GM12878 (cell line): Measurements from ENCODE around the gene POMP. TPM values are rescaled to one million over a fixed set of nuclear protein-coding genes. Genes with fewer than 3 reads are reported as not detected.

Experiments used
- ATAC-seq: fragments of 200-7000 bp; cut with Tn5 transposase; 3 replicates; pipeline ENCODE4 v1.9.1; 2020; ENCODE audit warnings: mild to moderate bottlenecking, moderate library complexity
- BruUV-seq: library from RNA; stranded (reverse); fragments of 400-500 nt; replicated peaks from 2 replicates; lab custom pipeline; 2021; lab: Mats Ljungman, UMichigan
- CTCF ChIA-PET: fragments of 300-600 bp; sonication (Branson Sonifier 250); formaldehyde crosslinking; extraction: SDS; loops from one replicate; lab custom pipeline; 2021; ENCODE audit warnings: inconsistent platforms; lab: Yijun Ruan, JAX
- POLR2A ChIA-PET: fragments of 350-600 bp; formaldehyde crosslinking; extraction: SDS; loops from one replicate; lab custom pipeline; 2021; ENCODE audit warnings: inconsistent platforms; lab: Charles Lee
- RAD21 ChIA-PET: fragments of 300-600 bp; sonication (Branson Sonifier 250); formaldehyde crosslinking; loops from one replicate; lab custom pipeline; 2023; ENCODE audit warnings: antibody characterized with exemption; ENCODE audit not compliant: unreplicated experiment; lab: Charles Lee
- SMC1A ChIA-PET: fragments of 300-600 bp; sonication (Branson Sonifier 250); formaldehyde crosslinking; loops from one replicate; lab custom pipeline; 2023; ENCODE audit not compliant: unreplicated experiment, uncharacterized antibody; lab: Charles Lee
- DNase-seq: peaks from one replicate; pipeline ENCODE4 v3.0.0-alpha.2; 2011; ENCODE audit warnings: low read depth, low spot score
- FAIRE-seq: peaks from 3 replicates; lab custom pipeline; 2011; peaks lifted over from hg19 to GRCh38; lab: Jason Lieb, UNC
- H2AFZ ChIP-seq: 2 replicates; pipeline ENCODE4 v1.6.0; 2011; ENCODE audit warnings: low read depth, low read length, control low read depth; ENCODE audit not compliant: control insufficient read depth
- H3K27ac ChIP-seq: 2 replicates; pipeline ENCODE4 v1.5.1; 2011; ENCODE audit warnings: control low read depth; ENCODE audit not compliant: control insufficient read depth, insufficient read depth
- H3K27me3 ChIP-seq, 2 experiments: replicated peaks in 1 of 2; 2 replicates each; pipeline versions ENCODE4 v1.6.0 to v1.6.1; 2011; ENCODE audit warnings: low read length in 1 of 2; ENCODE audit not compliant: control insufficient read depth in 2 of 2, insufficient read depth in 2 of 2
- H3K36me3 ChIP-seq, 2 experiments: 2 replicates each; pipeline ENCODE4 v1.5.1; 2011; ENCODE audit warnings: low read length in 1 of 2; ENCODE audit not compliant: control insufficient read depth in 2 of 2, insufficient read depth in 2 of 2
- H3K4me1 ChIP-seq: 2 replicates; pipeline ENCODE4 v1.6.1; 2011; ENCODE audit warnings: mild to moderate bottlenecking, low read length, moderate library complexity, mixed read lengths; ENCODE audit not compliant: control insufficient read depth, insufficient read depth
- H3K4me2 ChIP-seq: 2 replicates; pipeline ENCODE4 v1.6.0; 2011; ENCODE audit warnings: control low read depth; ENCODE audit not compliant: control insufficient read depth, insufficient read depth
- H3K4me3 ChIP-seq: fragments of 200-600 bp; sonication (generic); 2 replicates; pipeline ENCODE4 v1.5.1; 2016
- H3K79me2 ChIP-seq: 2 replicates; pipeline ENCODE4 v1.6.0; 2011; ENCODE audit warnings: low read length; ENCODE audit not compliant: control insufficient read depth, insufficient read depth
- H3K9ac ChIP-seq: 2 replicates; pipeline ENCODE4 v1.8.0; 2011; ENCODE audit warnings: low read length, control low read depth, mixed read lengths; ENCODE audit not compliant: control insufficient read depth, insufficient read depth
- H3K9me3 ChIP-seq: replicated peaks from 3 replicates; pipeline ENCODE4 v1.5.1; 2011; ENCODE audit warnings: mild to moderate bottlenecking, low read length; ENCODE audit not compliant: control insufficient read depth, insufficient read depth
- H4K20me1 ChIP-seq: 2 replicates; pipeline ENCODE4 v1.6.0; 2011; ENCODE audit not compliant: control insufficient read depth, insufficient read depth
- CHD1 ChIP-seq: IDR thresholded peaks from 2 replicates; pipeline ENCODE4 v1.6.1; 2012; ENCODE audit warnings: low read depth, low read length, improper control_type of control experiment
- E2F4 ChIP-seq: IDR thresholded peaks from 2 replicates; pipeline ENCODE4 v1.6.1; 2012; ENCODE audit warnings: low read depth, low read length, improper control_type of control experiment
- FOXM1 ChIP-seq: IDR thresholded peaks from 2 replicates; pipeline ENCODE4 v1.6.1; 2012; ENCODE audit warnings: low read depth, mild to moderate bottlenecking, inconsistent platforms, low read length, moderate library complexity
- GABPA ChIP-seq: IDR thresholded peaks from 2 replicates; pipeline ENCODE4 v1.6.1; 2014; ENCODE audit warnings: antibody characterized with exemption, low read depth, mild to moderate bottlenecking, inconsistent platforms
- JUNB ChIP-seq: IDR thresholded peaks from 2 replicates; pipeline ENCODE4 v1.6.1; 2016; ENCODE audit warnings: antibody characterized with exemption, mild to moderate bottlenecking
- NR2F1 ChIP-seq: fragments of 450-650 bp; conservative IDR thresholded peaks from 2 replicates; pipeline ENCODE4 v1.6.1; 2017; ENCODE audit warnings: mild to moderate bottlenecking
- REST ChIP-seq: IDR thresholded peaks from 2 replicates; pipeline ENCODE4 v1.6.1; 2012; ENCODE audit warnings: mild to moderate bottlenecking, low read depth, low read length
- TCF12 ChIP-seq: IDR thresholded peaks from 2 replicates; pipeline ENCODE4 v1.6.1; 2011; ENCODE audit warnings: low read depth, mild to moderate bottlenecking, low read length
- ZBTB33 ChIP-seq: fragments of 450-650 bp; IDR thresholded peaks from 2 replicates; pipeline ENCODE4 v1.6.1; 2017; ENCODE audit warnings: mild to moderate bottlenecking
- ZNF207 ChIP-seq: fragments of 450-650 bp; IDR thresholded peaks from 2 replicates; pipeline ENCODE4 v1.6.1; 2014; ENCODE audit warnings: antibody characterized with exemption, mild to moderate bottlenecking, borderline replicate concordance
- WGBS: methylation state at CpG from one replicate; pipeline ENCODE4 v1.1.6; 2016; ENCODE audit warnings: low lambda C conversion rate; ENCODE audit not compliant: insufficient replicate concordance, insufficient coverage; ENCODE audit errors: missing lambda C conversion rate; 5-methylcytosine and 5-hydroxymethylcytosine counted together
- in situ Hi-C: fragments of 300-500 bp; cut with MboI; formaldehyde crosslinking; loops from 9 replicates; pipeline ENCODE4 v1.14.3; 2018; ENCODE audit warnings: mixed read lengths
- intact Hi-C: fragments of 100-400 bp; cut with micrococcal nuclease; formaldehyde crosslinking; loops from one replicate; pipeline ENCODE4 v1.14.2; 2022; ENCODE audit not compliant: unreplicated experiment
- polyA plus RNA-seq, 11 experiments: library from polyadenylated mRNA; depleted of rRNA in 4 of 11; unstranded in 6 of 11; stranded (reverse) in 5 of 11; fragments of >200 nt; fragmentation: Nextera tagmentation in 4 of 11; fragmentation: Illumina TruSeq in 1 of 11; extraction: Ambion mirVana in 4 of 11; extraction: Trizol in 1 of 11; gene quantifications; 1 replicate in 1 of 11; 2 replicates in 10 of 11; pipeline versions ENCODE4 v1.2.1 to v1.2.3, GENCODE V29; 2011 to 2016; ENCODE audit warnings: inconsistent platforms in 2 of 11, missing spikeins in 2 of 11, low read depth in 1 of 11
- total RNA-seq, 4 experiments: library from RNA; depleted of rRNA in 3 of 4; stranded (reverse); fragments of >200 nt in 3 of 4; fragmentation: Illumina TruSeq in 1 of 4; extraction: Trizol in 1 of 4; gene quantifications; 2 replicates each; pipeline versions ENCODE4 v1.2.1 to v1.2.3, GENCODE V29; 2013 to 2021

POMP gene
- total and polyA plus RNA-seq, 10 of the 15 experiments (the other 5 are each of a cell fraction or from before 2014, with no cell fraction given) = 90.4 to 668 (median 144) TPM

GRCh38 chr13:28653111-28653510 is 5.8 kb upstream of the POMP start:
- intact Hi-C loops (loop anchor here (10.0 kb wide), 1 partner anchor 598 kb away; no protein-coding TSS in a partner anchor), in situ Hi-C loops (no loop called here)
- ChIA-PET POLR2A (interaction anchor here (1.6 kb wide), 1 partner anchor 9 kb away, joined by 4 read pairs; no protein-coding TSS in a partner anchor), RAD21 (interaction anchor here (8.1 kb wide), 1 partner anchor 14 kb away, joined by 196 read pairs; no protein-coding TSS in a partner anchor), SMC1A (interaction anchor here (11.4 kb wide), 1 partner anchor 13 kb away, joined by 270 read pairs; no protein-coding TSS in a partner anchor), CTCF (interaction anchor here (8.1 kb wide), 1 partner anchor 13 kb away, joined by 139 read pairs; no protein-coding TSS in a partner anchor)
- Histone ChIP-seq H3K4me1 (peaks cover 5% of the 10 kb centered on the region; the same call in 1 of the 2 replicates), H3K4me3 (no peak overlapping the region), H3K79me2 (peaks cover 36% of the 10 kb centered on the region), H2AFZ (no peak overlapping the region), H3K36me3 (peaks cover 0 to 3% of the 10 kb centered on the region in 2 experiments; a peak in 1 of 4 replicates), H3K9ac (no peak overlapping the region), H3K9me3 (no peaks in the 10 kb centered on the region; the same call in 2 of the 3 replicates), H4K20me1 (no peaks in the 10 kb centered on the region), H3K27ac (no peak overlapping the region), H3K4me2 (no peak overlapping the region), H3K27me3 (no peaks in the 10 kb centered on the region)
- no peak for ATAC-seq
- no peak for FAIRE-seq
- WGBS = 100% methylated on average over 1 of the region's 1 CpG
- TF ChIP-seq GABPA = no peak
- no peak for TF ChIP-seq CHD1
- no peak for TF ChIP-seq E2F4
- no peak for TF ChIP-seq REST
- TF ChIP-seq NR2F1 = no peak
- no peak for TF ChIP-seq FOXM1
- no peak for TF ChIP-seq JUNB
- TF ChIP-seq ZBTB33 = no peak
- TF ChIP-seq ZNF207 = no peak
- TF ChIP-seq TCF12 = no peak
- BruUV-seq = no TSS peak
- DNase-seq = no peak
